ENCODE measurements around the gene P2RY11.

P2RY11 gene

DNA sequence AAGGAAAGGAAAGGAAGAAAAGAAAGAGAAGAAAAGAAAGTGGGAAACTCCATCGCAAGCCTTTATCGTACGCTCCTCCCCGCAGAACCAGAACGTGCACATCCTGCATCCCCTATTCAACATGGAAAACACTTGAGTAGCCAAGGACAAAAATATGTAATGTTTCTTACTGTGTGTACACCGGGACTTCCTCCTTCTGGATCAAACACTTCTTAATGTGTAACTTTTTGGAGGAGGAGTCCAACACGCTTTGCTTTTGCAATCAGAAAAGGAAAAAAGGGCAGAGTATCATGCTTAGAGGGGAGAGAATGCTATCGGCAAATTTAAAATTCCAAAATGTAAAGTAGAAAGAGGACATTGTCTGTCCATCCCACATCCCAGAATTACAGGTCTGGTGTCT is 33.2 kb upstream of the P2RY11 start:
- TF ChIP-seq, protein P1, sequence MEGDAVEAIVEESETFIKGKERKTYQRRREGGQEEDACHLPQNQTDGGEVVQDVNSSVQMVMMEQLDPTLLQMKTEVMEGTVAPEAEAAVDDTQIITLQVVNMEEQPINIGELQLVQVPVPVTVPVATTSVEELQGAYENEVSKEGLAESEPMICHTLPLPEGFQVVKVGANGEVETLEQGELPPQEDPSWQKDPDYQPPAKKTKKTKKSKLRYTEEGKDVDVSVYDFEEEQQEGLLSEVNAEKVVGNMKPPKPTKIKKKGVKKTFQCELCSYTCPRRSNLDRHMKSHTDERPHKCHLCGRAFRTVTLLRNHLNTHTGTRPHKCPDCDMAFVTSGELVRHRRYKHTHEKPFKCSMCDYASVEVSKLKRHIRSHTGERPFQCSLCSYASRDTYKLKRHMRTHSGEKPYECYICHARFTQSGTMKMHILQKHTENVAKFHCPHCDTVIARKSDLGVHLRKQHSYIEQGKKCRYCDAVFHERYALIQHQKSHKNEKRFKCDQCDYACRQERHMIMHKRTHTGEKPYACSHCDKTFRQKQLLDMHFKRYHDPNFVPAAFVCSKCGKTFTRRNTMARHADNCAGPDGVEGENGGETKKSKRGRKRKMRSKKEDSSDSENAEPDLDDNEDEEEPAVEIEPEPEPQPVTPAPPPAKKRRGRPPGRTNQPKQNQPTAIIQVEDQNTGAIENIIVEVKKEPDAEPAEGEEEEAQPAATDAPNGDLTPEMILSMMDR (IDR thresholded peaks at IDR 0.05), result no peak

DNA sequence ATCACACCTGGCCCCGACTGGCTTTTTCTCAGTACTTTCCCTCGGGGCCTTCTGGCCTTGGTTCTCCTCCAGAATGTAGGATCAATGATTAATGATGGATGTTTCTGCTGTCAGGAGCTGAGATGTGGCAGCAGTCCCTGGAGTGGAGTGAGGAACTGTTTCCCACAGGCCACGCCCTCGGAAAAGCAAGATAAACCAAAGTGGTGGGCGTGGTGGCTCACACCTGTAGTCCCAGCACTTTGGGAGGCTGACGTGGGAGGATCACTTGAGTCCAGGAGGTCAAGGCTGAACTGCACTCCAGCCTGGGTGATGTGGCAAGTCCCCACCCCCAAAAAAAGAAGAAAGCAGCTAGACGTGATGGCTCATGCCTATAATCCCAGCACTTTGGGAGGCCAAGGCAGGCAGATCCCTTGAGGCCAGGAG is 32.5 kb upstream of the P2RY11 start:
- TF ChIP-seq, protein P1 (IDR thresholded peaks at IDR 0.05), result no peak

DNA sequence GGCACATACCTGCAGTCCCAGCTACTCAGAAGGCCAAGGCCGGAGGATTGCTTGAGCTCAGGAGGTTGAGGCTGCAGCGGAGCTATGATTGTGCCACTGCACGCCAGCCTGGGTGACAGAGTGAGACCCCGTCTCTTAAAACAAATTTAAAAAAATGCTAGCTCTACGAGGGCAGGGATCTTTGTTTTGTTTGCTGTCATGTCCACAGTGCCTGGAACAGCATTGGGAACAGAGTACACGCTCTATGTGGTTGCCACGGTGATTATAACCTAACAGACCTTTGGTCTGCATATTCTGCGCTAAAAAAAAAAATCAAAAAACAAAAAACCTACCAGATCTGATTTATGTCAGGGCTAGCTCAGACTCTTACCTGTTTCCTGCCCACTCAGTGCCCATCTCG is 27.6 kb upstream of the P2RY11 start:
- TF ChIP-seq, protein P1 (IDR thresholded peaks at IDR 0.05), result no peak

DNA sequence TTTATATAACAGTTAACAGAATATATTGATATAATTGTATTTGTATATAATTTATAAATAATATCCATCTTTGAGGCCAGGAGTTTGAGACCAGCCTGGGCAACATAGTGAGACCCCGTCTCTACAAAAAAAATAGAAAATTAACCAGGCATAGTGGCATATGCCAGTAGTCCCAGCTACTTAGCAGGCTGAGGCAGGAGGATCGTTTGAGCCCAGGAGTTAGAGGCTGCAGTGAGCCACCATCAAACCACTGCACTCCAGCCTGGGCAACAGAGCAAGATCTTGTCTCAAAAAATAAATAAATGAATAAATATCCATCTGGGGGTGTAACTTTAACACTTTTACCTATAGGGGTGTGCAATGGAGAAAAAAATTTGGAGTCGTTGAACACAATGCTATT is 26.7 kb upstream of the P2RY11 start:
- TF ChIP-seq, protein P1 (IDR thresholded peaks at IDR 0.05), result no peak

DNA sequence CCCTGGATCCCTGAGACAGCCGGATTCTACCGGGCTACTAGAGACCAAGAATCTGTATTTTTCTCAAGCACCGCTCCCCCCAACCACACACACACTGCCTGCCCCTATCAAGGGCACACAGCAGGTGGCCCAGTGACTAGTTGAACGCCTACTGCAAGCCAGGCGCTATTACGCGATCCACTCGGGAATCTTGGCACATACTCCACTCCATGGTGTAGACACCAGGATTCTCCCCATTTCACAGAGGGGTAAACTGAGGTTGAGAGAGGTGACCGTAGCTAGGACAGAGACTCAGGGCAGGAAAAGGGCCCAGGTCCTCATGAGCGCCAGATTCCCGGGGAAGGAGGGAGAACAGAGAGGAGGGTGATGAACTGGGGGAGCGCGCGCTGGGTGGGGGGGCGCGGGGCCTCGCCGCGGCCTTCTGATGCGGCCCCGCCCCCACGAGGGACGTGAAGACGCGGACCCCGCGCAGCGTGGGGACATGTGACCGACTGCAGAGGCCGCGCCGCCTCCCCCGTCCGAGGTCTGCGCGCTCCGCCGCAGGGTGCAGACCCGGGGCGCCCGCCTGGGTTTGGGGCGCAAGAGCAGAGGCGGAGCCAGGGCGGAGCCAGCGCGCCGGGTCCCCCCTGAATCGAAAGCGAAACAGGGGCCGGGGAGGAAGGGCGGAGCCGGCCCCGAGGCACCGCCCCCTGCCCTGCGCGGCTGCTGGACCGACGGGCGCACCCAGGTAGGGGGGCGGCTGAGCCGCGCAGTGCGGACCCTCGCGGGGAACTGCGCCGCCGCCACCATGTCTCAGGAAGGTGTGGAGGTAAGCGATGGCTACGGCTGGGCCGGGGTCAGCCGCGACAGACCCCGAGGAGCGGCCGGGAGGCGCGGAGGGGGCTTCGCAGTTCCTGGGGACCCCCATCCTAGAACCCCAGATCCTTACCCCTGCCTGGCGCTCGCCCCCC is 25.6 kb upstream of the P2RY11 start, which contains the start of gene SHFL:
TSS of gene SHFL (plus strand) at position 677 of the 950 bp plus-strand sequence. CDS start at position 788, 111 bp downstream.
- TF ChIP-seq, protein P1 (IDR thresholded peaks at IDR 0.05), result no peak

DNA sequence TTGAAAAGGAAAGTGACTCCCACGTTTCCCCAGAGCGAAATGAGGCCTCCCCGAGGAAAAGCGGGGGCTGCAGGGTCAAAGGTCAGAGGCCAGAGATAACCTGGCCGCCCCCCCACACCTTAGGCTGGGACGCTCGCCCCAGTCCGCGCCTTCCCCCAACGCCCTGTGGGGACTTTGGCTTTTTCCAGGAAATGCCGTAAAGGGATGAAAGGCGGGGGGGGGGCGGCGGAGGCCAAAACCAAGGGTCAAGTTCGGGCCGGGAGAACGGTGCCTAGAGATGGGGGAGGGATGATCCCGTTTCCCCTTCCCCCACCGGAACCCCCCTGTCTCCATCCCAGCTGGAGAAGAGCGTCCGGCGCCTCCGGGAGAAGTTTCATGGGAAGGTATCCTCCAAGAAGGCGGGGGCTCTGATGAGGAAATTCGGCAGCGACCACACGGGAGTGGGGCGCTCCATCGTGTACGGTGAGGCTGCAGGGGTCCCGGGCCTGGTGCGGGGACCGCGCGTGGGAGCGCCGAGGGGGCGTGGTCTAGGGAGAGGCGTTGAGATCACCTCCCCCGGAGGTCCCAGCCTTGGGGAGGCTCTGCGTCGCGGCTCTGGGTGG is 24.8 kb upstream of the P2RY11 start:
- TF ChIP-seq, protein P1 (IDR thresholded peaks at IDR 0.05), result no peak

DNA sequence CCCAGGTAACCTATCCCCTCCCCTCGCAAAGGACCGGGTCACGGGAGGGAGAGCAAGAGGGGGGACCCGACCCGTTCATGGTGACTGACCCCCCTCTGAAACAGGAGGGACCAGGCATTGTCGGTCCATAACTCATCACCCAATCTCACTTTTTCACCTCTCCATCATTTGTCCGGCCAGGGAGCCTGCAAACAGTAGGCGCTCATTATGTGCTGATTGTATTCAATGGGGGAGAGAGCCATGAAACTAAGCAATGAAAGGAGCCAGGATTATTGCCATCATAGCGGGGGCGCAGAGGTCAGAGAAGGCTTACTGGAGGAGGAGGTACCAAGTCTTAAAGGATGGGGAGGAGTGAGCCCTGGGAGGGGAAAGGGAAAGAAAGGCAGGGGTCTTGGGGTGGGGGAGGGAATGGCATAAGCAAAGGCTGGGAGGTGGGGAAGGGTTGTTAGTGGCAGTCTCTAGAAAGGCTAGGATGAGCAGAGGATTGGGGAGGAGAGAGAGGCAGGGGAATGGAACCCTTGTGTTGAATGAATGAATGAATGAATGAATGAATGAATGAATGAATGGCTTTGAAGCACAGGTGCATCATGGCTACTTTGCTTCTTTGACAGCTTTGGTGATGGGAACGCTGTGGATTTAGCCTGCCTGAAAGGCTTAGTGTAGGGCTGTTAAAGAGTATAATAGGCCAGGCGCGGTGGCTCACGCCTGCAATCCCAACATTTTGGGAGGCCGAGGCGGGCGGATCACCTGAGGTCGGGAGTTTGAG is 24.0 kb upstream of the P2RY11 start:
- TF ChIP-seq, protein P1 (IDR thresholded peaks at IDR 0.05), result no peak
